Mesenteric fat pad (tissue), 1 donor: ENCODE measurements around the gene RINL. TPM values are rescaled to one million over a fixed set of nuclear protein-coding genes. Genes with fewer than 3 reads are reported as not detected.
"Not testable (repeated sequence)": the region's sequence is repeated elsewhere in the genome, so short reads cannot be mapped to it uniquely, and the experiment has no call there.

Experiments
- DNase-seq: peaks from one replicate; pipeline ENCODE4 v3.0.0-alpha.2; 2020; ENCODE audit warnings: low spot score
- total RNA-seq: library from RNA; stranded (reverse); fragmentation: NEBNext Ultra II Directional; extraction: Animal tissue kit (Norgen Biotek cat#: 25700); gene quantifications from one replicate; pipeline ENCODE4 v1.2.1, GENCODE V29; 2021
- donor health status: DM: yes; HTN: yes; CAD: no.

RINL gene
- total RNA-seq, 1 donor from 2014 or later: 8.9 TPM

- DNase-seq: no peak
Observed at GRCh38 chr19:38904581-38905539, 26.8 kb upstream of the RINL start.

- DNase-seq: no peak
Observed at GRCh38 chr19:38901683-38902082, 23.6 kb upstream of the RINL start.

GRCh38 chr19:38900743-38901190 is 22.7 kb upstream of the RINL start:
- no peak for DNase-seq

GRCh38 chr19:38900202-38900629 is 22.1 kb upstream of the RINL start:
- no peak for DNase-seq

GRCh38 chr19:38899447-38900201 is 21.5 kb upstream of the RINL start, which contains the start of the genes NFKBIB and SIRT2:
Gene NFKBIB, plus strand, starts transcription at chr19:38899969. Its CDS starts 64 bp downstream, at chr19:38900033.
Gene SIRT2, minus strand, starts transcription at chr19:38899618. Its CDS starts 97 bp downstream, at chr19:38899521.
- DNase-seq: peak; percentile 99

GRCh38 chr19:38898788-38899446 is 20.8 kb upstream of the RINL start:
- DNase-seq: no peak

- DNase-seq: no peak
Observed at GRCh38 chr19:38894968-38895367, 16.9 kb upstream of the RINL start.

GRCh38 chr19:38893341-38893771 is 15.3 kb upstream of the RINL start:
- DNase-seq: no peak

- no peak for DNase-seq
Observed at GRCh38 chr19:38892841-38893240, 14.8 kb upstream of the RINL start.

GRCh38 chr19:38891771-38892170 is 13.7 kb upstream of the RINL start:
- no peak for DNase-seq

GRCh38 chr19:38890686-38891085 is 12.6 kb upstream of the RINL start:
- DNase-seq: no peak

- no peak for DNase-seq
Observed at GRCh38 chr19:38889803-38890202, 11.7 kb upstream of the RINL start.

GRCh38 chr19:38888876-38889275 is 10.8 kb upstream of the RINL start:
- no peak for DNase-seq

- not testable (repeated sequence) for DNase-seq
Observed at GRCh38 chr19:38884691-38885090, 6.6 kb upstream of the RINL start.

- DNase-seq: no peak
Observed at GRCh38 chr19:38883286-38883685, 5.2 kb upstream of the RINL start.

- no peak for DNase-seq
Observed at GRCh38 chr19:38880882-38881609, 3.0 kb upstream of the RINL start.

GRCh38 chr19:38880076-38880881 is 2.2 kb upstream of the RINL start:
- DNase-seq: no peak

- DNase-seq: no peak
Observed at GRCh38 chr19:38879400-38879751, 1.3 kb upstream of the RINL start.

- no peak for DNase-seq
Observed at GRCh38 chr19:38878575-38879399, 712 bp upstream of the RINL start.
